Breast epithelium (tissue), 4 donors: ENCODE results near the gene SLC8A2. TPM values are rescaled to one million over a fixed set of nuclear protein-coding genes. Genes with fewer than 3 reads are reported as not detected.
A peak's percentile ranks its signal among the peaks of the same experiment; 100 is the strongest.

ENCODE experiments used
- DNase-seq, 2 donors: peaks; one replicate each; pipeline ENCODE4 v3.0.0-alpha.2; 2019; ENCODE audit warnings: low spot score in 2 of 2
- H3K27ac ChIP-seq, 2 donors: fragments of 200-600 bp; sonication (generic) in 1 of 2; one replicate each; pipeline ENCODE4 v1.5.1; 2016 to 2019; ENCODE audit warnings: mild to moderate bottlenecking in 1 of 2
- H3K27me3 ChIP-seq, 2 donors: fragments of 200-600 bp; sonication (generic) in 1 of 2; one replicate each; pipeline versions ENCODE4 v1.5.1 to v1.6.0; 2017 to 2019; ENCODE audit warnings: control low read depth in 1 of 2, mild to moderate bottlenecking in 1 of 2
- H3K36me3 ChIP-seq: fragments of 200-600 bp; one replicate; pipeline ENCODE4 v1.5.1; 2019
- H3K4me1 ChIP-seq, 2 donors: fragments of 200-600 bp; sonication (generic); one replicate each; pipeline ENCODE4 v1.5.1; 2016 to 2019; ENCODE audit warnings: control low read depth in 1 of 2
- H3K4me3 ChIP-seq, 3 donors: fragments of 200-600 bp; sonication (generic); 1 replicate in 2 of 3; 2 replicates in 1 of 3; pipeline ENCODE4 v1.5.1; 2016 to 2019; ENCODE audit warnings: mild to moderate bottlenecking in 3 of 3, moderate library complexity in 2 of 3
- H3K9me3 ChIP-seq, 2 donors: fragments of 200-600 bp; sonication (generic) in 1 of 2; one replicate each; pipeline ENCODE4 v1.5.1; 2016 to 2019; ENCODE audit warnings: control low read depth in 1 of 2
- POLR2A ChIP-seq: fragments of 450-650 bp; IDR thresholded peaks from one replicate; pipeline ENCODE4 v1.6.1; 2016; ENCODE audit warnings: antibody characterized with exemption, mild to moderate bottlenecking, moderate library complexity
- POLR2AphosphoS5 ChIP-seq, 3 donors: sonication (generic); formaldehyde crosslinking; IDR thresholded peaks; one replicate each; pipeline ENCODE4 v1.6.1; 2017; ENCODE audit warnings: antibody characterized with exemption in 3 of 3
- intact Hi-C: fragments of 100-400 bp; cut with DNase I; formaldehyde crosslinking; loops from one replicate; pipeline ENCODE4 v1.15.1; 2023; ENCODE audit warnings: low total_unique reads
- total RNA-seq, 3 donors: library from RNA; depleted of rRNA; stranded (reverse); fragments of >200 nt; gene quantifications; one replicate each; pipeline ENCODE4 v1.1.0, GENCODE V29; 2016
- TF ChIP-seq, protein P1 (sequence below), 3 donors: fragments of 450-650 bp; IDR thresholded peaks; one replicate each; pipeline ENCODE4 v1.5.1; 2016 to 2017; ENCODE audit warnings: antibody characterized with exemption in 3 of 3, mild to moderate bottlenecking in 3 of 3, moderate library complexity in 3 of 3

SLC8A2 gene
- total RNA-seq, 3 donors from 2014 or later = under 0.01 to 0.29 TPM; not detected in 1

DNA sequence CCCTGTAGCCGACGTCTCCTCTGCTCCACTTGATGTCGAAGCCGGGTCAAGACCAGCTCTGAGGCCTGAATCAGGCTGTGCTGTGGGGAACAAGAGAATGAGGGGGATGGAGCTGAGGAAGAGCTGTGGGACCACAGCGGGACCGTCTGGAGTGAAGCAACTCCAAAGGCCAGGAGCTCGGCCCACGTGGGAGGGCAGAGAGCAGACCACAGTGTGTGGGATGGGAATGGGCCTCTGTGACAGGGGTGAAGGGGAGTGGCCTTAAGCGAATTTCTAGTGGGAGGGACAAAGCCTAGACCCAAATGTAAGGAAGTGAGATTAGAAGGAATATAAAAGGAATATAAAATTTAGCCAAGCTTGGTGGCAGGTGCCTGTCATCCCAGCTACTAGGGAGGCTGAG is 3.8 kb upstream of the SLC8A2 start:
- no peak for DNase-seq
- no peaks in the 10 kb centered on the region for H3K9me3 ChIP-seq
- H3K27ac ChIP-seq = no peak overlapping the region
- H3K4me3 ChIP-seq = no peak overlapping the region
- intact Hi-C loops = no loop called here
- no peaks in the 10 kb centered on the region for H3K36me3 ChIP-seq
- H3K27me3 ChIP-seq = peaks cover 0 to 34% of the 10 kb centered on the region in 2 donors
- TF ChIP-seq POLR2AphosphoS5 (IDR thresholded peaks at IDR 0.05) (no peak), POLR2A (no peak)
- TF ChIP-seq, protein P1, sequence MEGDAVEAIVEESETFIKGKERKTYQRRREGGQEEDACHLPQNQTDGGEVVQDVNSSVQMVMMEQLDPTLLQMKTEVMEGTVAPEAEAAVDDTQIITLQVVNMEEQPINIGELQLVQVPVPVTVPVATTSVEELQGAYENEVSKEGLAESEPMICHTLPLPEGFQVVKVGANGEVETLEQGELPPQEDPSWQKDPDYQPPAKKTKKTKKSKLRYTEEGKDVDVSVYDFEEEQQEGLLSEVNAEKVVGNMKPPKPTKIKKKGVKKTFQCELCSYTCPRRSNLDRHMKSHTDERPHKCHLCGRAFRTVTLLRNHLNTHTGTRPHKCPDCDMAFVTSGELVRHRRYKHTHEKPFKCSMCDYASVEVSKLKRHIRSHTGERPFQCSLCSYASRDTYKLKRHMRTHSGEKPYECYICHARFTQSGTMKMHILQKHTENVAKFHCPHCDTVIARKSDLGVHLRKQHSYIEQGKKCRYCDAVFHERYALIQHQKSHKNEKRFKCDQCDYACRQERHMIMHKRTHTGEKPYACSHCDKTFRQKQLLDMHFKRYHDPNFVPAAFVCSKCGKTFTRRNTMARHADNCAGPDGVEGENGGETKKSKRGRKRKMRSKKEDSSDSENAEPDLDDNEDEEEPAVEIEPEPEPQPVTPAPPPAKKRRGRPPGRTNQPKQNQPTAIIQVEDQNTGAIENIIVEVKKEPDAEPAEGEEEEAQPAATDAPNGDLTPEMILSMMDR (IDR thresholded peaks at IDR 0.05) = no peak
- peaks cover 0 to 10% of the 10 kb centered on the region in 2 donors for H3K4me1 ChIP-seq

DNA sequence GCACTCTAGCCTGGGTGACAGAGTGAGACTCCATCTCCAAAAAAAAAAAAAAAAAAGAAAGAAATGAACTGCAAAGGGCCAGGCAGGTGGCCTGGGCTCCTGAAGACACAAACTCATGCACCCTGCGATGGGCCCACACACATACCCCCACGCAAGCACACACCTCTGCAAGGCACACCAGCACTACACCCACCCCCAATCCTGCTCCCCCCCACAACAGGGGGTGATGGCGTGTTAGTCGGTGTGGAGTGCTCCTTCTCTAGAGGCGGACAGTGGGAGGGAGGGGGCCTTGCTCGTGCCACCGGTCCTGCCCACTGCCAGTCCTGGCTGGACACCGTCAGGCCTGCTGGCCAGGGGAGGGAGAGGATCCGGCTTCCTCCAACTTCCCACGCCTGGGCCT is 1.6 kb upstream of the SLC8A2 start:
- no peak for DNase-seq

GRCh38 chr19:47471381-47471732 is 336 bp downstream of the SLC8A2 start:
- Histone ChIP-seq H3K27ac (no peak overlapping the region), H3K4me1 (peaks cover 0 to 10% of the 10 kb centered on the region in 2 donors), H3K36me3 (no peaks in the 10 kb centered on the region), H3K27me3 (peaks cover 0 to 49% of the 10 kb centered on the region in 2 donors), H3K9me3 (no peaks in the 10 kb centered on the region), H3K4me3 (peak overlapping the region in 2 of 3 donors; percentile 9 to 45)
- TF ChIP-seq POLR2AphosphoS5 (IDR thresholded peaks at IDR 0.05) (no peak), POLR2A (no peak)
- TF ChIP-seq, protein P1 (IDR thresholded peaks at IDR 0.05) = no peak
- DNase-seq = no peak
- intact Hi-C loops = no loop called here

More for the DNA sequence above, 1.6 kb upstream of the SLC8A2 start:
- H3K36me3 ChIP-seq = no peaks in the 10 kb centered on the region
- H3K4me1 ChIP-seq = peaks cover 0 to 10% of the 10 kb centered on the region in 2 donors
- peaks cover 0 to 49% of the 10 kb centered on the region in 2 donors for H3K27me3 ChIP-seq
- no peaks in the 10 kb centered on the region for H3K9me3 ChIP-seq
- intact Hi-C loops = no loop called here
- TF ChIP-seq POLR2AphosphoS5 (IDR thresholded peaks at IDR 0.05) = no peak
- TF ChIP-seq, protein P1 (IDR thresholded peaks at IDR 0.05) = no peak
- TF ChIP-seq POLR2A = no peak
- no peak overlapping the region for H3K4me3 ChIP-seq
- H3K27ac ChIP-seq = no peak overlapping the region

DNA sequence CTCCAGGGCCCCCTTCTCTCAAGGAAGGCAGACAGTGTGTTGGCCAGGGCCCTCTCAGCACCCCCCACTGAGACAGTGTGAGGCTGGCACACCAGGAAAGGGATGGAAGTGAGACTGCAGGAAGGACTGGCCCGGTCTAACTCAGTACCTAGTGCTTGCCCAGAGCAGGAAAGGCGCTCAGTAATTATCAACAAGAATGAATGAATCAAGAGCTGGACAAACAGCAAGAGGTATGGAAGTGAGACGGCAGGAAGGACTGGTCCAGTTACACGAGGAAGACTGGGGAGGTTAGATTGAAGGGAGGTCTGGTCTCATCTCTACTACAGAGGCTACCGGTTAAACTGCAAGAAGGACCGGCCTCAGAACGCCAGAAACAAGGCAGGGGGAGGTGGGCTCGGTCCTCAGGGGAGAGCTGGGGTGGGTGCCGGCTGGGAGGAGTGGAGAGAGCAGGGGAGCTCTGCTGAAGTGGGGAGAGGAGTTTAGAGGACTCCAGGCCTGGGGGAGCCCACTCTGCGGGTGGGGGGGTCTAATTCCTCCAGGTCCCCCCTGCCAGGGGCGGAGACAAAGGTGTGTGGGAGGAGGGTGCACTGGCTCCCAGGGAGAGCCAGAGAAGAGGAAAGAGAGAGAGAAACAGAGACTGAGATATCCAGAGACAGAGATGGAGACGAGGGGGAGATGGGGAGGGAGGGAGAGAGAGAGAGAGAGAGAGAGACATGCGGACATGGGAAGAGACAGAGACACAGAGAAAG is 1.1 kb downstream of the SLC8A2 start:
- H3K36me3 ChIP-seq = no peaks in the 10 kb centered on the region
- DNase-seq = no peak
- intact Hi-C loops = no loop called here
- peaks cover 0 to 10% of the 10 kb centered on the region in 2 donors for H3K4me1 ChIP-seq
- no peak overlapping the region for H3K4me3 ChIP-seq
- H3K27ac ChIP-seq = no peak overlapping the region
- TF ChIP-seq POLR2AphosphoS5 (IDR thresholded peaks at IDR 0.05) (no peak), POLR2A (no peak)
- H3K9me3 ChIP-seq = no peaks in the 10 kb centered on the region
- peaks cover 0 to 49% of the 10 kb centered on the region in 2 donors for H3K27me3 ChIP-seq

DNA sequence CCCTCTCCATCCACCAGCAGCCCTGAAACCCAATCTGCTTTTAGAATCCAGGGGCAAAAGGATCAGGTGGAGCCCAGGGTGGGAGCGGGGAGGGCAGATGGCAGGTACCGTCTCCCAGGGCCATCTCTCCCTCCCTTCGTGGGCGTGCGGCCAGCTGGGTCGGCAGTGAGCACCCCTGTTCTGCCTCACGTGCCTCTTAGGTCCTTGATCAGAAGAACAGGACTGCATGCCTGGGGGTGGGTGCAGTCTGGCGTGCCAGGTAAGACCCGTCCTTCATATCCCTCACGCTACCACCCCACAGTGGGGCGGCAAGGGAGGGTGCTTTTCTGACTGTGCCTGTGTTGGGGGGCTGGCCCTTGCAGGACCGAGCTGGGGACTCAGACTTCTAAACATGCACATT is 2.0 kb downstream of the SLC8A2 start:
- TF ChIP-seq, protein P1 (IDR thresholded peaks at IDR 0.05) = no peak
- no peak for TF ChIP-seq POLR2A
- TF ChIP-seq POLR2AphosphoS5 (IDR thresholded peaks at IDR 0.05) = no peak
- no peaks in the 10 kb centered on the region for H3K36me3 ChIP-seq
- intact Hi-C loops = no loop called here
- no peak overlapping the region for H3K27ac ChIP-seq
- H3K9me3 ChIP-seq = no peaks in the 10 kb centered on the region
- H3K27me3 ChIP-seq = peaks cover 0 to 49% of the 10 kb centered on the region in 2 donors
- H3K4me1 ChIP-seq = peaks cover 0 to 10% of the 10 kb centered on the region in 2 donors
- no peak overlapping the region for H3K4me3 ChIP-seq
- DNase-seq = no peak
